Measurements from ENCODE around the gene ENHO.

The ENHO gene

GRCh38 chr9:34522971-34523797 is at the start of gene ENHO:
Gene ENHO, minus strand, starts transcription at chr9:34522990. Its CDS starts 1,295 bp downstream, at chr9:34521695.
- peak; percentile 76 to 77 for DNase-seq

DNA sequence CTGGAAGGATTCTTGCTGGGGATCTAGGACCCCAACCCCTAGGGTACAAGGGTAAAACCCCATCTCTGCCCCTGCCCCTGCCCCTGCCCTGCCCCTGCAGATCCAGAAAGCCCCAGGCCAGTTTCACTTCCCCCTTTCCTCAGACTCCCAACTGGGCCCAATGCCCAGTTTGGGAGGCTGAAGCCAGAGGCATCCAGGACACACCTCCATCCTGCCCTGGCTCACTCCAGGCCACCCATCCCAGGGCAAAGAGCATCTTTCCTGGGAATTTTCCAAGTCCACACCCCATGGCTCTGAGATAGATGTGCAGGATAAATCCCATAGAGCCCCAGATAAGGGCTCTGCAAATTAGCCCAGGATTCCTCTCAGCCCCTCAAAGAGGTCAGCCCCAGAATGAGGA is 49.3 kb upstream of the ENHO start:
- DNase-seq, result no peak

DNA sequence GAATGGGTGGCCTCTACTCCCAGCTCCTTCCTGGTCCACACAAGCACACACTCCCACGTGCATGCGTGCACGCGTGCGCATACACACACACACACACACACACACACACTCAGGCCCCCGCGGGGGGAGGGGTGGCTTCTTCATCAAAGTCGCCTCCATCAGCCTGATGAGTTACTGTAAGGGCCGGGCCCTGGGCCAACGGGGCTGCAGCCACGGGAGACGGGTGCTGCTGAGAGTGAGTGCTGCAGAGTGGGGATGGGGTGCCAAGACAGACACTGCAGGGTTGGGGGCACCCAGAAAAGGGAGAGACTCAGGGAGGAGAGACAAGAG is 48.7 kb upstream of the ENHO start:
- DNase-seq, result no peak

DNA sequence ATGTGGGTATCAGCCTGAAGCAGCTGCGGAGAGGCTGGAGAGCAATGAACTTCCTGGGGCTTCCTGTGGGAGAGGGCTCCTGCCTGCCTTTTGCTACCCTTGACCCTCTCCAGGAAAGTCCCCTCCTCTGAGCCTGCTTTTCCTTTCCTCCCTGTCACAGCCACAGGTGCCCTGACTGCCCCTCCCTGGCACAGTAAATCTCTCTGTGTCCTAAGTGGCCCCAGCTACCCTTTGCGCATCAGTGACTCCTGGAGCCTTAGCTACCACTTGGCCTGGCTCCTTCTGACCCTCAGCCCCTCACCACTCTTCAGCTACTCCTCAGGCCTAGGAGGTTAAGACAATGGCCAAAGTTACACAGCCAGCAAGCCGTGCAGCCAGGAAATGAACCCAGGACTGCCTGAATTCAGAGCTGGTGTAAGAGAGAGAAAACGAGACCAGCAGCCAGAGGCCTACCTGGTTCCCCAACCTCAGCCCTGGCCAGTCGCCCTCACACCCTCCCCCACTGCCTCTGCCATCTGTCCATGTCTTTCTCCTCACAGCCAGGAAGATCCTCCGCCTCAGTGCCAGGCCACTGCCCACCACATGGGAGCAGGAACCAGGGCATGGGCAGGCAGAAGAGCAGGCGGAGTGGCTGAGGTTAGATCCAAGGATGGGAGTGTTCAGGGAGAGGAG is 48.2 kb upstream of the ENHO start:
- no peak for DNase-seq

GRCh38 chr9:34570376-34570775 is 47.6 kb upstream of the ENHO start:
- no peak for DNase-seq

DNA sequence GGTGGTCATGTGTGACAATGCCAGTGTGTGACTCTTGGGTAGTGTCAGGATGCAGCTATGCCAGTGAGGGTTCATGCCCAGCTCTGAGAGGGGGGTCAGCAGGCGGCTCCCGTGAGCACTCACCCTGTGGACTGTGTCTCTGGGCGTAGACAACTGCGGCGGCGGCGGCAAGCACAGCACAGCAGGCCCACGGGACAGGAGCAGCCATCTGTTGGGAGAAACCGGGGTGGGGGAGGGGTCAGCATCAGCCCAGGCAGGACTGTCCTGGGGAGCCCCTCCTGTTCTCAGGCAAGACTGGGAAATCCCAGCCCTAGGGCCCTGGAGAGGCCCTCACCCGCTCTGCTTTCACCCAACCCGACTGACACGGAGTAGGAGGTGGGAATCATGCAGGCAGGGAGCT is 46.0 kb upstream of the ENHO start:
- no peak for DNase-seq

DNA sequence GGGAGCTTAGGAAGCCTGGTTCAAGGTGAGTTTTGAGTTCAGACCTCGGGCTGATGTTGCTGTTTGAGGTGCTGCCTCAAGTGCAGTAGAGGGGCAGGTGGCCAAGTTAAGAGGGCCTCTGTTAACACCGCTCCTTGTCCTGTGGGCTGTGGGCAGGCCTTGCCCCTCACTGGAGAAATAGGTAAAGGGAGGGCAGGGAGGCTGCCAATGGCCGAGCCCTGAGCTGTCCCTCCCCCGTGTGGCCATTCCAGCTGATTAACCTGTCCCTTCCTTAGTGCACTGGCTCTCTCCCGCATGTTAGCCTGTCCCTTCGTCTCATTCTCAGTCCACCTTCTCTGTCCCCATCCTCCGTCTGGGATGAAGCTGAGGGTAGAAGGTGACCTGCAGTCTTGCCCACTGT is 45.3 kb upstream of the ENHO start:
- no peak for DNase-seq

GRCh38 chr9:34566972-34567371 is 44.2 kb upstream of the ENHO start:
- DNase-seq, result no peak

GRCh38 chr9:34566322-34566721 is 43.5 kb upstream of the ENHO start:
- no peak for DNase-seq

GRCh38 chr9:34565856-34566255 is 43.1 kb upstream of the ENHO start:
- DNase-seq, result no peak

- DNase-seq, result no peak
These were observed 41.8 kb upstream of the ENHO start for GRCh38 chr9:34564617-34565016.

DNA sequence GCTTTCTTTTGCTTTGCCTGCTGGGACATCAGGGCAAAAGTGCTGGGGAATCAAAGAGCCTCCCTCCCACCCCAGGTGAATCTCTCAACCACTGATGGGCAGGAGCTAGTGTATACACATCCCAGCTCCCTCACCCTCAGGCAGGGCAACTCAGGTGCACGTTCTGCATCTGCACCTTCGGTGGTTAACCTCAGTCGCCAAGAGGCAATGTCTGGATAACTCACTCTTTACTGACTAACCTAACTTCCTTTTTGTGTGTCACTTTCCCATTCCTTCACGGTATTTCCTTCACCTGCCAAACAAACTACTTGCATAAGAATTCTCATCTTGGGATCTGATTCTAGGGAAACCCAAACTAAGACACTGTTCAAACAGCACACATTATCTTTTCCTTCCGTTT is 40.5 kb upstream of the ENHO start:
- no peak for DNase-seq

- peak; percentile 2 to 23 for DNase-seq
These were observed 39.5 kb upstream of the ENHO start for GRCh38 chr9:34562135-34562745.

- no peak for DNase-seq
These were observed 37.9 kb upstream of the ENHO start for GRCh38 chr9:34560599-34561214.

- no peak for DNase-seq
These were observed 37.0 kb upstream of the ENHO start for GRCh38 chr9:34559624-34560455.

DNA sequence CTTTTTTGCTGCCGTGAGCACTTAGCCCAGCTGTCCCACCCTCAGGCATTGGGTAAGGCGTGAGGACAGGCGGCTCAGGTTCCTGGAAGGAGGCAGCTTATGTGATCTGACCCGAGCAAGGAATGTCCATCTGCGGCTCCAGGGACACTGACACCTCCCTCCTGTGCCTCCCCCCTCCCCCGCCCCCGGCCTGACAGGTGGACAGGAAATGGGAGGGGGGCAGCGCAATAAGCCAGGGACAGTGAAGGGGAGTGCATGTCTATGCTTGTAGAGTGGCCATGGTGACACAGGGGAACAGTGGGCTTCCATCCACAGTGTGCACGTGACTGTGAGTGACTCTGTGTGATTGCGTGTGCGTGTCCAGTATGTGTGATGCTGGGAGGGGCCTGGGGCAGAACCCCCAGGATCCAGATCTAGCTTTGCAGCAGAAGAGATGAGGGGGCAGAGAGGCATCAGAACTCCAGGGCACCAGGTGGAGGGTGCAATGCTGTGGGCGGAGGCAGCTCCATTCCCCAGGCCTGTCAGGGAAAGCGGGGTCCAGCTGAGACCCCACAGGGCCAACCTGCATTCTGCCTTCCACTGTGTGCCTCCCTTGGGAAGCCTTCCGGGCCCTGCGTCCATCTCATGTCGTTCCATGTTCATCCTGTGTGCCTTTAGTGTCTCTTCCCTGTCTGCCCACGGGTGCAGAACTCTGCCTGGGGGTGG is 36.3 kb upstream of the ENHO start:
- no peak for DNase-seq

- no peak for DNase-seq
These were observed 35.6 kb upstream of the ENHO start for GRCh38 chr9:34558364-34558763.

DNA sequence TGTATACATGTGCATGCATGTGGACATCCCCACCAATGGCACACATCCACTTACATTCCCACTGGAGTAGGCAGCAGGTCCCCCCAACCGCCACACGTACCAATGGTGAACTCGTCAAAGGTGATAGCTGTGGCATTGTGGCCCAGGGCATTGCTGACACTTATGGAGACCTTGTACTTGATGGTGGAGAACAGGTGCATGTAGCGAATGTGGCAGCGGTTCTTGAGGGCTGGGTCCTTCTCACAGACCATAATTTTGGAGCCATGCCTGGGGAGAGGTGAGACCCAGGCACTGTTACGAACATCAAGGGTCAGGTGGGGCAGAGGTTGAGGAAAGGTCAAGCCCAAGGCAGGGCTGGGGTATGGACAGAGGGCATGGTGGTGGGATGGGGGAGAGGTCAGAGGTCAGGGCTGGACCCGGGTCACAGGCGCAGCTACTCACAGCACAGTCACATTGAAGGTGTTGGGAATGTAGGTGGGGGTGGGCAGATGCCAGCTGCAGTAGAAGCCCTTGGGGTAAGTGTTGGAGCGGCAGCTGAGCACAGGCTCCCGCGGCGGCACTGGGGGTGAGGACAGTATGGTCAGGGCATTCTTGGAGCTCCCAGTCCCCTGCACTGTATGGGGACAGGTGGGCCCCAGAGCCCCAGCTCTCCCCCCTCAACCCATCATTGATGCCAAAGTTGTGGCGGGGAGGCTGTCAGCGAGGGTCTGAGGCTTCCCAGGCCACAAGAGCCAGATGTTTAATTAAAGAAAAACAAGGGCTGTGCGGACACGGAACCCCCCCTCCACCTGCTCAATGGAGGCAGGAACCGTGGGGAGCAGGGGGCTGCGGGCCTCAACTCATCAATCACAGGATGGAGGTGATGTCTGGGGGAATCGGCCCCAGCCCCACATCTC is 34.9 kb upstream of the ENHO start:
- DNase-seq, result no peak

DNA sequence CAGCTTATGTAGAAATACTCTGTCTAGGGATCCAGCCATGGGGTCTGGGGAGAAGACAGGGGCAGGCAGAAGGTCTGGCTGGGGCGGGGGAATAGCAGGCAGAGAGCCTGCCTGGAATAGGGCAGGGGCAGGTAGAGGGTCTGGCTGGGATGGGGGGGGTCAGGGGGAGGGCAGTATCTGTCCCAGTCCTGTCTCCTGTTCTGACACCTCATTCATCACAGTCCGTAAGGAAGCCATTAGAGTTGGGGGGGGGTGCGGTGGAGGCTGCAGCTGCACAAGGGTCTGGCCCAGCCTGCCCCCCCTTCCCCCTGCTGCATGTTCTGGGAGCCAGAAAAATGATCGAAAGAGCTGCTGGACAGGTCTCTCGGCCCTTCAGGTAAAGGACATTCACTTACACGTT is 34.2 kb upstream of the ENHO start:
- DNase-seq, result no peak

DNA sequence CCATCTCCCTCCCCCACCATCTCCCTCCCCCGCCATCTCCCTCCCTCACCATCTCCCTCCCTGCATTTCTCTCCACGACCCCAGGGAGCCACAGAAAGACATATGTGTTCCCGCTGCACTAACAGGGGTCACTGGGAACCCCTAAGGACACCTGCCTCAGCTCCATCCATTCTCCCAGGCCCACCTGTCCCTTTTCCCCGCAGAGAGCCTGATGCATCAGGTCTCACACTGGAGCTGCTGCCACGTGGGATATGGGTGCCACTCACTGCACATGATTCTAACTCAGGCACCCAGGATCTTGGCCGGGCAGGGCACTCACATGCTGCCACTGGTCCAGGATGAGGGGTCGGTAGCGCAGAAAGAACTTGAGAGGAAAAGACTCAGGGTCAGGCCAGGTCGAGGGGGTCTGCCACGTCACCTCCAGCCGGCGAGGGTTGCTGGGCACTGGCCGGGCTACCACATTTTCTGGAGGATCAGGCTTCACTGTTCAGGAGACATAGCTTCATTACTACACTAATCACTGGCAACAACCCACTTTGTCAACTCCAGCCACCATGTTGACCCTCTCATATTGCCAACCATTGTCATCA is 33.2 kb upstream of the ENHO start:
- DNase-seq, result no peak

GRCh38 chr9:34555500-34555899 is 32.7 kb upstream of the ENHO start:
- DNase-seq, result no peak

Measured in Kasumi-1 (cell line).